ENCODE measurements around the gene CLSTN1.

CLSTN1 gene

DNA sequence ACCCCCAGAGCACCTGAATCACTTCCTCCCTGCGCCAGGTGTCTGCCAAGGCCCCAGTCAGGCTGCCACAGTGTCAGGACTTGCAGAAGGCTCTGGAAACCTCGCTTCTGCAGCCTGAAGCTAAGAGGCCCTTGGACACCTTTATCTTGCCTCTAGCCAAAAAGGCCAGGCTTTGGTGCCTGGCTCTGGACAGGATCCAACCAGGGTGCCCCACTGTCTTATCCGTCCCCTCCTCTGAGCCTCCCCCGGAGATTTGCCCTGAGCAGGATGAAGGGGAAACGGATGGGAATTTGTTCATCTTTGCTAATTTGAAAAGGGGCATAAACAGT lies 12.8 kb upstream of the CLSTN1 start:
- Histone ChIP-seq H3K9me3 (ENCODE audit: control insufficient read depth, low read length) (no peaks in the 10 kb centered on the region), H3K9ac (ENCODE audit: low read length) (no peak overlapping the region), H3K27me3 (ENCODE audit: control insufficient read depth, insufficient read depth, low read length) (no peaks in the 10 kb centered on the region), H3K4me1 (ENCODE audit: control insufficient read depth, insufficient read depth, low read length) (peaks cover 13% of the 10 kb centered on the region), H3K4me3 (ENCODE audit: low read length) (no peak overlapping the region), H3K36me3 (ENCODE audit: control insufficient read depth, insufficient read depth, low read length) (no peaks in the 10 kb centered on the region)

DNA sequence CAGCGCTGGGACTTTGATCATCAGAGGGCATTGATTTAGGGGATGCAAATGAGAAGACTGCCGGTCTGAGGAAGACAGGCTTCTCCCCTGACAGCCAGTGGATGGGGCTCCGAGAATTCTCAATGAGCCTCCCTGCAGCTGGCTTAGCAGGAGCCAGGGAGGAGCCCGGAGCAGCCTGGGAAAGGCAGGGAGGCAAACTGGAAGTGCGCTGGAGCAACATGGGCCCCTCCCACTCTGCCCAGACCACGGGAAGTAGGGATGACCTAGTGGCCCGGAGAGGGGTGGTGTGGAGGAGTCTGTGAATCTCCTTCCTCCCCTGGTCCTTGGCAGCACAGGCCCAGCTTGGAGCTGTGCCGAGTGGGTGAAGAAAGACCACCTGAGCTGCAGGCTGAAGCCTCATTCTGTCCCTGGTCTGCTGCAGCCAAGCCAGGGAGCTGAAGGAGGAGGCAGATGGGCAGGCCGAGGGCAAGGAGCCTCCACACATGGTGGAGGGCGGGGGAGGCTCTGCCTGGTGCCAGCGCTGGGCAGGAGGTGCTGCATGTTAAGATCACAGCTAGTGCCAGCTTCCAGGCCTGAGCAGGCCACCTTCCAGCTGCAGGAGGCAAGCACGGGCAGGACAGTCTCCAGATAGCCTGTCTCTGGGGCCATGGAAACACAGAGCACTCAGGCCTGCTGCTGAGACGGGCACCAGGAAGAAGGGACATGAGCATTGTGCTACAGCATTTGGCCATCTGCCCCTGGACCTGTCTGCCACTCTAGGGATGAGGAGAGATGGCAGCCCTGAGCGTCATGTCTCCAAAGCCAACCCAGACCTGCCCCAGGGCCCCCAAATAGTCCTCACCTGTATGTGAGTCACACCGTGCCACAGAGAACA lies 12.2 kb upstream of the CLSTN1 start:
- H3K9ac ChIP-seq (ENCODE audit: low read length), result no peak overlapping the region
- no peaks in the 10 kb centered on the region for H3K36me3 ChIP-seq (ENCODE audit: control insufficient read depth, insufficient read depth, low read length)
- no peak overlapping the region for H3K4me3 ChIP-seq (ENCODE audit: low read length)
- no peaks in the 10 kb centered on the region for H3K27me3 ChIP-seq (ENCODE audit: control insufficient read depth, insufficient read depth, low read length)
- peaks cover 13% of the 10 kb centered on the region for H3K4me1 ChIP-seq (ENCODE audit: control insufficient read depth, insufficient read depth, low read length)
- H3K9me3 ChIP-seq (ENCODE audit: control insufficient read depth, low read length), result no peaks in the 10 kb centered on the region

DNA sequence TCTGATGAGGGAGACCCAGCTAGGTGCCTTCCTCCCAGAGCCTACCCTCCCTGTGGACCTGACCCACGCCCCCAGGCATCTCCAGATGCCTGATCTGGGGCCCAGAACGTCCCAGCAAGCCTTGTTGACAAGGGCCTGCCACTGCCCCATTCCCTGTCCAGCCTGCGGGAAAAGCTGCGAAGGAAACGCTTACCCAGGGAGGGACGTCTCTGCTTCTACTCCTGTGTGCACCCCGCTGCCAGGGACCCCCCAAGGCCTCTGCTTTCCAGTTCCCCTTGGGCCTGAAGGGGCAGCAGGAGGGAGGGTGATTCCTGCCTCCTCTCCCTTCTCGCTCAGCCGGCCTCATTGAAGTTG lies 11.6 kb upstream of the CLSTN1 start:
- Histone ChIP-seq H3K4me1 (ENCODE audit: control insufficient read depth, insufficient read depth, low read length) (peaks cover 13% of the 10 kb centered on the region), H3K9ac (ENCODE audit: low read length) (no peak overlapping the region), H3K27me3 (ENCODE audit: control insufficient read depth, insufficient read depth, low read length) (no peaks in the 10 kb centered on the region), H3K9me3 (ENCODE audit: control insufficient read depth, low read length) (no peaks in the 10 kb centered on the region), H3K36me3 (ENCODE audit: control insufficient read depth, insufficient read depth, low read length) (no peaks in the 10 kb centered on the region), H3K4me3 (ENCODE audit: low read length) (no peak overlapping the region)

DNA sequence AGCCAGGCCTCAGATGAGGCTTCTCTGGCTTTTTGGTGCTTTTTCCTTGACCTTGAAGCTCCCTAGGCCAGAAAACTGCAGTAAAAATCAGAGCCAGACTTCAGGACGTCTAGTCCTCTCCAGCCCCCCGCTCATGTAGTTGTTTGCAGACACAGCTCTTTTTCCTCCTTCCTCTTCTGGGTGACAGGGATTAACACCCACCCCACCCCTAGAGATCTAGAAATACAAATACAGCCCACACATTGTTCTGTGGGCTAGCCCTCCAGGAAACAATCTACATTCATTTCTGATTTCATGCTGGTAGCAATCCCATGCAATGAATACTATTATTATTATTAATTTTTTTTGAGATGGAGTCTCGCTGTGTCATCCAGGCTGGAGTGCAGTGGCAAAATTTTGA lies 9.9 kb upstream of the CLSTN1 start:
- Histone ChIP-seq H3K9ac (ENCODE audit: low read length) (no peak overlapping the region), H3K4me1 (ENCODE audit: control insufficient read depth, insufficient read depth, low read length) (peaks cover 7% of the 10 kb centered on the region), H3K36me3 (ENCODE audit: control insufficient read depth, insufficient read depth, low read length) (no peaks in the 10 kb centered on the region), H3K4me3 (ENCODE audit: low read length) (no peak overlapping the region), H3K27me3 (ENCODE audit: control insufficient read depth, insufficient read depth, low read length) (no peaks in the 10 kb centered on the region), H3K9me3 (ENCODE audit: control insufficient read depth, low read length) (no peaks in the 10 kb centered on the region)

DNA sequence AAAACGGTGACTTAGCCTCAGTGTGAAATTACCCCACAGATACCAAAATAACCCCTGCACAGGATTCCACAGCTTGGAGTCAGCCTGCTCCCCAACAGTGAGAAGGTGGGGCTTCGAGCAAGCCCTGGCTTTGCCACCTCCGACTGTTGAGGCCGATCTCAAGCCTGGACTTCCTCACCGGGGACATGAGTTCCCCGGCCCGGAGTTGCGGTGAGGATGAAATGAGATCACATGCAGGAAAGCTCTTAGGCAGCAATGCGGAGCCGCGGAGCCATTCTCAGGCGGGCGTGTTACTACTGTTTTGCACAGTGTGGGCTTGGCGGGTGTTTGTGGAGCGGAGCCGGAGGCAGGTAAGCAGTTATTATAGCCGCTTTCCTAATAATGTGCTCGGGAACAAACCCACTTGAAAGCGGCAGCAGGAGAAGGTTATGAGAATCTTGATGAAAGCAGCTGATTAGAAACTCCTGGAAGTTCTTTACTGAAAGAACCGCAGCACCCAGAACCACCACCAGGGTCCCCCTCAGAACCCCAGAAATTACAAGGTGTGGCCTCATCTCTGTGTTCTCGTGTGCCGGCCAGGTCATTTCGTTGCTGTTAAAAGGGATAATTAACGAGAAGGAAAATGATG lies 3.9 kb upstream of the CLSTN1 start:
- Histone ChIP-seq H3K4me1 (ENCODE audit: control insufficient read depth, insufficient read depth, low read length) (peaks cover 19% of the 10 kb centered on the region), H3K36me3 (ENCODE audit: control insufficient read depth, insufficient read depth, low read length) (no peaks in the 10 kb centered on the region), H3K9me3 (ENCODE audit: control insufficient read depth, low read length) (no peaks in the 10 kb centered on the region), H3K9ac (ENCODE audit: low read length) (no peak overlapping the region), H3K4me3 (ENCODE audit: low read length) (no peak overlapping the region), H3K27me3 (ENCODE audit: control insufficient read depth, insufficient read depth, low read length) (no peaks in the 10 kb centered on the region)

DNA sequence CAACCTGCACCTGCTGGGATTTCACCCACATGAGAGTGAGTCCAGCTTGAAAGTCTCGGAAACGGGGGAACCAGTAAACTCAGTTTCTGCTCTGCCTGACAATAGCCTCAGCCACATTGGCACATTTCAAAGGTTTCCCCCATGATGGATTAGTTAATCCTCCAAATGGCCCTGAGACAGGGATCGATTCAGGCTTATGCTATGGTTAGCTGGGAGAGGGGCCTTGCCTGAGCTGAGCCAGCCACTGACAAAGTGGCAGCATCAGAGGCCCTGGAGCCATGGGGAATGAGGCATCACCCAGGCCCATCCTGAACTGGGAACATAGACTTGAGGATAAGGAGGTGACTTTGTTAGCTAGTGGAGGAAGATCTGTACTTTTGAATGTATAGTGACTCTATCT lies 2.9 kb upstream of the CLSTN1 start:
- no peaks in the 10 kb centered on the region for H3K9me3 ChIP-seq (ENCODE audit: control insufficient read depth, low read length)
- H3K9ac ChIP-seq (ENCODE audit: low read length), result no peak overlapping the region
- H3K4me3 ChIP-seq (ENCODE audit: low read length), result no peak overlapping the region
- H3K36me3 ChIP-seq (ENCODE audit: control insufficient read depth, insufficient read depth, low read length), result no peaks in the 10 kb centered on the region
- no peaks in the 10 kb centered on the region for H3K27me3 ChIP-seq (ENCODE audit: control insufficient read depth, insufficient read depth, low read length)
- peaks cover 25% of the 10 kb centered on the region for H3K4me1 ChIP-seq (ENCODE audit: control insufficient read depth, insufficient read depth, low read length)

DNA sequence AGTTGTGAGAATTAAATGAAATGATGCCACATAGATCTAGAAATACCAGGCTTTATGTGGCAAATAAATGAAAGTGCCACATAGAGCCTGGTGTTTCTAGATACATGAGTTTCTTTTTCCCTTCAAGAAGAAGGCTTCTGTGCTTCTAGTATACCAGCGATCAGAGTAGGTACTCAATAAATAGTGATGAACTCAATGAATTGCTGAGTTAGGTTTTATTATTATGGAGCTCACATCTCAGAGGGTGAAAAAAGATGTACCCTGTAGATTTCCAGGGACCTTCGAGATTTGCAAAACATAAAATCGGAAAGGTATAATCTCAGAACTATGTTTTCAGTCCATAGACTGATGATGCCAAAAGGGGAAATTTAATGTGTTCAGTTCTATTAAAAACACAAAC lies 2.3 kb upstream of the CLSTN1 start:
- Histone ChIP-seq H3K36me3 (ENCODE audit: control insufficient read depth, insufficient read depth, low read length) (no peaks in the 10 kb centered on the region), H3K4me3 (ENCODE audit: low read length) (no peak overlapping the region), H3K9me3 (ENCODE audit: control insufficient read depth, low read length) (no peaks in the 10 kb centered on the region), H3K27me3 (ENCODE audit: control insufficient read depth, insufficient read depth, low read length) (no peaks in the 10 kb centered on the region), H3K9ac (ENCODE audit: low read length) (no peak overlapping the region), H3K4me1 (ENCODE audit: control insufficient read depth, insufficient read depth, low read length) (peaks cover 25% of the 10 kb centered on the region)

DNA sequence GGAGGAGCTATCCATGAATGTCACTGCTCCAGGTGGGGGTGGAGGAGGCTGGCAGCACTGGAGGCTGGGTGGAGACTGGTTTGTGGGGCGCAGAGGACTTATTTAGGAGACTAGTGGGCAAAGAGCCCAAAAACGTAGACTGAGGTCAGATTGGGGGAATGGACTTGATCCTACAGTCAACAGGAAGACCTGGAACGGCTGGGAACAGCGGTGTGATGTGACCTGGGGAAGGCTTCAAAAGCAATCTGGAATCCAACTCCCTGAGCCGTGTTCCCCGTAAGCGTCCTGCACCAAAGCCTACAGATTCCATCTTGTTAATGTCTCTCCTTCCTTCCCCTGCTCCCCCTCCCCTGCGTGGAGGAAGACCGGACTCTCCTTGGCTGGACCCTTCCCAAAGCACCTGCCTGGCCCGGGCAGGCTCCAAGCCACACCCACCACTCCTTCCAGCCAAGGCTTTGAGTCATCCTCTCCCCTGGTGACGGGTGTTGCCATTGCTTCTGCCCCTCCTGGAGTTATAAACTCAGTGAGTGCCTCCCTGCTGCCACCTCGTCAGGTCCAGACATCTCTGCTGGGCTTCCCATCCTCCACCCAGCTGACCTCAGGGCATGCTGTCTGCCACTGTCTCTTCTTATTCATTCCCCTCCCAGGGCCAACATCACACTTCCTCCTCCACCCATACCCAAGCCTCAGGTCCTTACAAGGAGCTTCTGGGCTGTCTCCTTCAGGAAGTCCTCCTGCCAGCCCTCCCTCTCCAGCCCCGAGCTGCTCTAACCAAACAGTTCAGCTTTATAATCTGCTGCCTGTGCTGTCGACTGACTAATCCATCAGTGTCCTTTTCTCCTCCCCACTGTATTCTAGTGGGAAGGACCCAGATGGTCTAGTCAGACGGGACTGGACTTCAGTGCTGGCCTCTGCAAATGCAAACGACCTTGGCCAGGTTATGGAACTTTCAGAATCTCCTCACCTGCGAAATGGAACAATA lies 1.6 kb upstream of the CLSTN1 start:
- Histone ChIP-seq H3K4me1 (ENCODE audit: control insufficient read depth, insufficient read depth, low read length) (peaks cover 25% of the 10 kb centered on the region), H3K27me3 (ENCODE audit: control insufficient read depth, insufficient read depth, low read length) (no peaks in the 10 kb centered on the region), H3K9me3 (ENCODE audit: control insufficient read depth, low read length) (no peaks in the 10 kb centered on the region), H3K9ac (ENCODE audit: low read length) (peak overlapping the region; percentile 61), H3K4me3 (ENCODE audit: low read length) (peak overlapping the region; percentile 18), H3K36me3 (ENCODE audit: control insufficient read depth, insufficient read depth, low read length) (no peaks in the 10 kb centered on the region)

DNA sequence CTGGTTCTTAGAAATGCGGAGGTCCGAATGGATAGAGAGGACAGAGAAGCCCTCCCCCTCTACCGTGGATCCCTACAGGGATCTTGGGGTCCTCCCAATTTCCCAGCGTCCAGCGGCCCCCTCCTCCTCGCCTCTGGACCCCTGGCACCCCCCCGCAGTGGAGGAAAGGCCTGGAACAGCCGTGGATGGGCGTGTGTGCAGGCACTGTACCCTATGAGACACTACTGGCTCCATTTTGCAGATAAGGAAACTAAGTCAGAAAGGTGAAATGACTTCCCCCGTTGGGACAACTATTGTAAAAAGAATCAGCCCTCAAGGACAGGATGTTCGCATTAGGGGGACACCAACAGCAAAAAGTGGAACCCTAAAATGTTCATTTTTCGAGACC lies 931 bp upstream of the CLSTN1 start:
- Histone ChIP-seq H3K9me3 (ENCODE audit: control insufficient read depth, low read length) (no peaks in the 10 kb centered on the region), H3K9ac (ENCODE audit: low read length) (peak overlapping the region; percentile 61), H3K4me1 (ENCODE audit: control insufficient read depth, insufficient read depth, low read length) (peaks cover 25% of the 10 kb centered on the region), H3K36me3 (ENCODE audit: control insufficient read depth, insufficient read depth, low read length) (no peaks in the 10 kb centered on the region), H3K27me3 (ENCODE audit: control insufficient read depth, insufficient read depth, low read length) (no peaks in the 10 kb centered on the region), H3K4me3 (ENCODE audit: low read length) (peak overlapping the region; percentile 20)

DNA sequence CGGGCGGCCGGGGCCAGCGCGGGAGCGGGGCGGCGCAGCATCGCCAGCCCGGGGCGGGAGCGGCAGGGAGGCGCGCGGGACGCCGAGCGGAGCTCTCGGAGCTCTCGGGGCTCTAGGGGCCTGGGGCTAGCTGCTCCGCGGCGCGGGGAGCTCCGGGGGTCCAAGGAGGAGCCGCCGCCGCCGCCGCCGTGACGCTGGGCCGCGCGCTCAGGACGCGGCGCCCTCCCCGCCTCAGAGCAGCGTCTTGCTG lies 147 bp downstream of the CLSTN1 start:
- H3K4me3 ChIP-seq (ENCODE audit: low read length), result no peak overlapping the region
- no peaks in the 10 kb centered on the region for H3K27me3 ChIP-seq (ENCODE audit: control insufficient read depth, insufficient read depth, low read length)
- no peak overlapping the region for H3K9ac ChIP-seq (ENCODE audit: low read length)
- H3K4me1 ChIP-seq (ENCODE audit: control insufficient read depth, insufficient read depth, low read length), result peaks cover 25% of the 10 kb centered on the region
- H3K9me3 ChIP-seq (ENCODE audit: control insufficient read depth, low read length), result no peaks in the 10 kb centered on the region
- no peaks in the 10 kb centered on the region for H3K36me3 ChIP-seq (ENCODE audit: control insufficient read depth, insufficient read depth, low read length)

DNA sequence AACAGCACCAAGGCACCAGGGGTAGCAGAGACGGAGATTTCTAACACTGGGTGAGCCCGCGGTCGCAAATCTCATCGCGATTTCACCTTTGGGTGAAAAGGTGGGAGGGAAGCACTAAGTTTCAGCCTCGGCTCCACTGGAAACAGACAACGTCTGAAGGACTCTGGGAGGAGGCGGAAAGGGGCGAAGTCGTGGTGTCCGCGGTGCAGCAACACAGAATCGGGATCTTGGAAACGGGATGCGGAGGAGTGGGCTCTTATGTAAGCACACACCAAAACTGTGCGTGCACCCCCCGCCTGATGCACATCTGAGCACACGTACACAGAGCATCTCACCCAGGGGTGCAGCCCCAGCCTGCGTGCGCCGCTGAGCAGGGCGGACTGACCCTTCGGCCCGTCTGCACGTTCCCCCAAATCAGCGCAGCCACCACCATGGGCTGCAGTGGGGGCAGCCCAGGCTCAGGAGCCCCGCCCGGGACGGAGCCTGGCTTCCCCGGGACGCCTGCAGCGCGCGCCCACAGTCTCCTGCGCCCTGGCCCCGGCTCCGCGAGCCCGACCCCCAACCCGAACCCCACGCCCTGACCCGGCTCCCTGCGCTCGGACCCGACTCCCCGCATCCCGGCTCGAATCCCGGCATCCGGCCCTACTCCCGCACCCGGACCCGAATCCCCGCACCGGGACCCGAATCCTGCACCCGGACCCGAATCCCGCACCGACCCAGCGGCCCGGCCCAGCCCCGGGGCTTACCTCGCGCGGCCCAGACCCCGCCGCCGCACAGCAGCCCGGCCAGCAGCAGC lies 670 bp downstream of the CLSTN1 start:
- Histone ChIP-seq H3K36me3 (ENCODE audit: control insufficient read depth, insufficient read depth, low read length) (no peaks in the 10 kb centered on the region), H3K9me3 (ENCODE audit: control insufficient read depth, low read length) (no peaks in the 10 kb centered on the region), H3K4me1 (ENCODE audit: control insufficient read depth, insufficient read depth, low read length) (peaks cover 25% of the 10 kb centered on the region), H3K27me3 (ENCODE audit: control insufficient read depth, insufficient read depth, low read length) (no peaks in the 10 kb centered on the region), H3K9ac (ENCODE audit: low read length) (peak overlapping the region; percentile 68), H3K4me3 (ENCODE audit: low read length) (peak overlapping the region; percentile 38)

Data from mucosa of stomach (tissue), 1 donor.